ENCODE measurements around the gene DNAJC21. TPM values are rescaled to one million over a fixed set of nuclear protein-coding genes. Genes with fewer than 3 reads are reported as not detected.

Gene DNAJC21
- total and polyA plus RNA-seq, 9 of the 15 experiments (the other 6 are each of a cell fraction or from before 2014, with no cell fraction given) = 26.6 to 105 (median 70.7) TPM

DNA sequence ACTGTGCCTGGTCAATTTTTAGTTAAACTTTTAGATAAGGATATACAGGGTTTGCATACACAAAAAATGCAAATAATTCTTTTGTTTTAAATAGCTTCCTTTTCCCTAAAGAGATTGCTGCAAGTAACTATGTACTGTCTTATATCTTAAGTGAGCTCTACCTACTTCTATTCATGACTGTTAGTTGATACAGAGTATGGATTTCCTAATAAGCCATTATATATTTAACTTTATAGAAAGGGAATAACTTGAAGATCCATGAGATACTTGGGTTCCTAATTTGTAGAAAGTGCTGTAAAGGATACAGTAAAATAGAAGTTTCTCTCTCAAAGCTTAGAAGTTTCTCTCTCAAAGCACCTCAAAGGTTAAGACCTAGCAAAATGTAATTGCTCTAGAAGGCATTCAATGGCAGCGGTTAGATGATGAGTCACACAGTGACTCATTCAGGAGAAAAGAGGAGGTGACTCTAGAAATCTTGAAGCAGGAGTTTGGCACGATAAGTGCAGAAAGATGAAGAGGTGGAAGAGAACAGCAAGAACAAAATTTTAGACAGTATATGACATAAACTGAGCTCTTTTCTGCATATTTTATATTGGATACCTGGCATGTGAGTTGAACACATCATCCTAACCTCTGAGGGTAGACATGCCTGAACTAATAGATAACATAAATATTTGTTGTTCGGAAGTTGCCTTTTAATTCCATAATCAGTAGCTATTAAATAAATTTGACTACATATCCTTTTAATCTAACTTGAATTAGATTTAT lies 5.5 kb upstream of the DNAJC21 start (continued):
- TF ChIP-seq SIX5 (IDR thresholded peaks at IDR 0.05; ENCODE audit: borderline replicate concordance in 1 of 2, insufficient read depth in 1 of 2, low read depth in 1 of 2, low read length in 2 of 2) (no peak), SMAD1 (IDR thresholded peaks at IDR 0.05; ENCODE audit: low read depth, low read length, partially characterized antibody) (no peak), SMAD2 (IDR thresholded peaks at IDR 0.05; ENCODE audit: low read depth, low read length) (no peak), RBFOX2 (IDR thresholded peaks at IDR 0.05; ENCODE audit: low read depth, low read length) (no peak), POLR3A (IDR thresholded peaks at IDR 0.05; ENCODE audit: borderline replicate concordance, extremely low read depth, insufficient read depth, insufficient read length) (no peak)
- TF ChIP-seq, protein P1, sequence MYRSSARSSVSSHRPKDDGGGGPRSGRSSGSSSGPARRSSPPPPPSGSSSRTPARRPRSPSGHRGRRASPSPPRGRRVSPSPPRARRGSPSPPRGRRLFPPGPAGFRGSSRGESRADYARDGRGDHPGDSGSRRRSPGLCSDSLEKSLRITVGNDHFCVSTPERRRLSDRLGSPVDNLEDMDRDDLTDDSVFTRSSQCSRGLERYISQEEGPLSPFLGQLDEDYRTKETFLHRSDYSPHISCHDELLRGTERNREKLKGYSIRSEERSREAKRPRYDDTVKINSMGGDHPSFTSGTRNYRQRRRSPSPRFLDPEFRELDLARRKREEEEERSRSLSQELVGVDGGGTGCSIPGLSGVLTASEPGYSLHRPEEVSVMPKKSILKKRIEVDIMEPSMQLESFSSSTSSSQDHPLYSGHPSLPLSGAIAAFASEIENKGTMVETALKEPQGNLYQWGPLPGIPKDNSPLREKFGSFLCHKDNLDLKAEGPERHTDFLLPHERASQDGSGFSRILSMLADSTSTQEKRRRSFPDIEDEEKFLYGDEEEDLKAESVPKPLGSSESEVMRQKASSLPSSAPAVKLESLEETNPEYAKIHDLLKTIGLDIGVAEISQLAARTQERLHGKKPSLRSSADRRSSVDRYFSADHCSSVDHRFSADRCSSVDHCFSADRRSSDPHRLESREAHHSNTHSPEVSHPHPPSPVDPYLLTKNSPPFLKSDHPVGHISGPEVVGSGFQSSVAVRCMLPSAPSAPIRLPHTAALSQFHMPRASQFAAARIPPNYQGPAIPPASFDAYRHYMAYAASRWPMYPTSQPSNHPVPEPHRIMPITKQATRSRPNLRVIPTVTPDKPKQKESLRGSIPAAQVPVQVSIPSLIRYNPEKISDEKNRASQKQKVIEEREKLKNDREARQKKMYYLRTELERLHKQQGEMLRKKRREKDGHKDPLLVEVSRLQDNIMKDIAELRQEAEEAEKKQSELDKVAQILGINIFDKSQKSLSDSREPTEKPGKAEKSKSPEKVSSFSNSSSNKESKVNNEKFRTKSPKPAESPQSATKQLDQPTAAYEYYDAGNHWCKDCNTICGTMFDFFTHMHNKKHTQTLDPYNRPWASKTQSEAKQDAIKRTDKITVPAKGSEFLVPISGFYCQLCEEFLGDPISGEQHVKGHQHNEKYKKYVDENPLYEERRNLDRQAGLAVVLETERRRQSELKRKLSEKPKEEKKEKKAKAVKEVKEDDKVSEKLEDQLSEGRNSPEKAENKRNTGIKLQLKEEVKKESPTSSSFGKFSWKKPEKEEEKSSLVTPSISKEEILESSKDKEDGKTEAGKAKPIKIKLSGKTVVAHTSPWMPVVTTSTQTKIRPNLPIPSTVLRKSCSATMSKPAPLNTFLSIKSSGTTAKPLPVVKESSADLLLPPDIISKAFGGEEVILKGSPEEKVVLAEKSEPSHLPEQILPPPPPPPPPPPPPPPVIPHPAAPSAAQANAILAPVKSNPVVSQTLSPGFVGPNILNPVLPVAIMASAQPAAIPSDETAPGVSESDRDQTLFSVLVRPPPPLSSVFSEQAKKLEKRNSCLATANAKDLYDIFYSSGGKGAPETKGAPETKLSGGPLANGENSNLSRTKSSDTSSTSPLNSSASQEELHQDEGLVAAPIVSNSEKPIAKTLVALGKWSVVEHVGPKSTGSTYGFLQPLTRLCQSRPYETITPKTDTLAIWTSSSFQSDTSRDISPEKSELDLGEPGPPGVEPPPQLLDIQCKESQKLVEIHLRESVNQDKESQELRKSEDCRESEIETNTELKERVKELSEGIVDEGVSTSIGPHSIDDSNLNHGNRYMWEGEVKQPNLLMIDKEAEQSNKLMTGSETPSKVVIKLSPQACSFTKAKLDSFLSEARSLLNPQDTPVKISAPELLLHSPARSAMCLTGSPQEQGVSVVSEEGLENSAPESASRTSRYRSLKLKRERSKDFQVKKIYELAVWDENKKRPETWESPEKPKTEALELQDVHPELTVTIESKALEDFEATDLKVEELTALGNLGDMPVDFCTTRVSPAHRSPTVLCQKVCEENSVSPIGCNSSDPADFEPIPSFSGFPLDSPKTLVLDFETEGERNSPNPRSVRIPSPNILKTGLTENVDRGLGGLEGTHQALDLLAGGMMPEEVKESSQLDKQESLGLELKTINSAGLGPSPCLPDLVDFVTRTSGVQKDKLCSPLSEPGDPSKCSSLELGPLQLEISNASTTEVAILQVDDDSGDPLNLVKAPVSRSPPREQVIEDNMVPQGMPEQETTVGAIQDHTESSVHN (IDR thresholded peaks at IDR 0.05; ENCODE audit: borderline replicate concordance in 1 of 2, low read depth in 1 of 2) = peak; percentile 71 to 91; a peak in 3 of 4 replicates
- TF ChIP-seq, protein P2, sequence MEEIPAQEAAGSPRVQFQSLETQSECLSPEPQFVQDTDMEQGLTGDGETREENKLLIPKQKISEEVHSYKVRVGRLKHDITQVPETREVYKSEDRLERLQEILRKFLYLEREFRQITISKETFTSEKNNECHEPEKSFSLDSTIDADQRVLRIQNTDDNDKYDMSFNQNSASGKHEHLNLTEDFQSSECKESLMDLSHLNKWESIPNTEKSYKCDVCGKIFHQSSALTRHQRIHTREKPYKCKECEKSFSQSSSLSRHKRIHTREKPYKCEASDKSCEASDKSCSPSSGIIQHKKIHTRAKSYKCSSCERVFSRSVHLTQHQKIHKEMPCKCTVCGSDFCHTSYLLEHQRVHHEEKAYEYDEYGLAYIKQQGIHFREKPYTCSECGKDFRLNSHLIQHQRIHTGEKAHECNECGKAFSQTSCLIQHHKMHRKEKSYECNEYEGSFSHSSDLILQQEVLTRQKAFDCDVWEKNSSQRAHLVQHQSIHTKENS (CRISPR knock-in tag; IDR thresholded peaks at IDR 0.05) = no peak
- TF ChIP-seq, protein P3, sequence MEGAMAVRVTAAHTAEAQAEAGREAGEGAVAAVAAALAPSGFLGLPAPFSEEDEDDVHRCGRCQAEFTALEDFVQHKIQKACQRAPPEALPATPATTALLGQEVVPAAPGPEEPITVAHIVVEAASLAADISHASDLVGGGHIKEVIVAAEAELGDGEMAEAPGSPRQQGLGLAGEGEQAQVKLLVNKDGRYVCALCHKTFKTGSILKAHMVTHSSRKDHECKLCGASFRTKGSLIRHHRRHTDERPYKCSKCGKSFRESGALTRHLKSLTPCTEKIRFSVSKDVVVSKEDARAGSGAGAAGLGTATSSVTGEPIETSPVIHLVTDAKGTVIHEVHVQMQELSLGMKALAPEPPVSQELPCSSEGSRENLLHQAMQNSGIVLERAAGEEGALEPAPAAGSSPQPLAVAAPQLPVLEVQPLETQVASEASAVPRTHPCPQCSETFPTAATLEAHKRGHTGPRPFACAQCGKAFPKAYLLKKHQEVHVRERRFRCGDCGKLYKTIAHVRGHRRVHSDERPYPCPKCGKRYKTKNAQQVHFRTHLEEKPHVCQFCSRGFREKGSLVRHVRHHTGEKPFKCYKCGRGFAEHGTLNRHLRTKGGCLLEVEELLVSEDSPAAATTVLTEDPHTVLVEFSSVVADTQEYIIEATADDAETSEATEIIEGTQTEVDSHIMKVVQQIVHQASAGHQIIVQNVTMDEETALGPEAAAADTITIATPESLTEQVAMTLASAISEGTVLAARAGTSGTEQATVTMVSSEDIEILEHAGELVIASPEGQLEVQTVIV (CRISPR knock-in tag; IDR thresholded peaks at IDR 0.05; ENCODE audit: borderline replicate concordance) = no peak
- TF ChIP-seq, protein P4, sequence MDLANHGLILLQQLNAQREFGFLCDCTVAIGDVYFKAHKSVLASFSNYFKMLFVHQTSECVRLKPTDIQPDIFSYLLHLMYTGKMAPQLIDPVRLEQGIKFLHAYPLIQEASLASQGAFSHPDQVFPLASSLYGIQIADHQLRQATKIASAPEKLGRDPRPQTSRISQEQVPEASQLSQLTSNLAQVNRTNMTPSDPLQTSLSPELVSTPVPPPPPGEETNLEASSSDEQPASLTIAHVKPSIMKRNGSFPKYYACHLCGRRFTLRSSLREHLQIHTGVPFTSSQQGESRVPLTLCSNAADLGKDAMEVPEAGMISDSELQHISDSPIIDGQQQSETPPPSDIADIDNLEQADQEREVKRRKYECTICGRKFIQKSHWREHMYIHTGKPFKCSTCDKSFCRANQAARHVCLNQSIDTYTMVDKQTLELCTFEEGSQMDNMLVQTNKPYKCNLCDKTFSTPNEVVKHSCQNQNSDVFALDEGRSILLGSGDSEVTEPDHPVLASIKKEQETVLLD (IDR thresholded peaks at IDR 0.05) = no peak; the same call in 1 of the 2 replicates
- TF ChIP-seq, protein P5, sequence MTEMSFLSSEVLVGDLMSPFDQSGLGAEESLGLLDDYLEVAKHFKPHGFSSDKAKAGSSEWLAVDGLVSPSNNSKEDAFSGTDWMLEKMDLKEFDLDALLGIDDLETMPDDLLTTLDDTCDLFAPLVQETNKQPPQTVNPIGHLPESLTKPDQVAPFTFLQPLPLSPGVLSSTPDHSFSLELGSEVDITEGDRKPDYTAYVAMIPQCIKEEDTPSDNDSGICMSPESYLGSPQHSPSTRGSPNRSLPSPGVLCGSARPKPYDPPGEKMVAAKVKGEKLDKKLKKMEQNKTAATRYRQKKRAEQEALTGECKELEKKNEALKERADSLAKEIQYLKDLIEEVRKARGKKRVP (CRISPR knock-in tag; IDR thresholded peaks at IDR 0.05) = no peak
